Measurements from ENCODE around the gene RNF227.

- TF ChIP-seq CTCF (conservative IDR thresholded peaks at IDR 0.05; ENCODE audit: low read depth, low read length) (no peak), EZH2 (IDR thresholded peaks at IDR 0.05; ENCODE audit: borderline replicate concordance, low read depth, low read length, poor library complexity, severe bottlenecking) (no peak)
These were observed 6.3 kb upstream of the RNF227 start for GRCh38 chr17:7922269-7922844.

Data from A673 (cell line).